CD4-positive, alpha-beta T cell (primary cell): Measurements from ENCODE around the gene OVOL3. TPM values are rescaled to one million over a fixed set of nuclear protein-coding genes. Genes with fewer than 3 reads are reported as not detected.

ENCODE experiments used
- ATAC-seq: fragments of 200-7000 bp; cut with Tn5 transposase; one replicate; pipeline ENCODE4 v1.10.0; 2022; ENCODE audit warnings: mild to moderate bottlenecking; ENCODE audit not compliant: poor library complexity
- CTCF ChIA-PET: fragments of 350-600 bp; sonication (Branson Sonifier 250); formaldehyde crosslinking; loops from one replicate; lab custom pipeline; 2021; ENCODE audit warnings: antibody characterized with exemption, inconsistent platforms; lab: Charles Lee
- POLR2A ChIA-PET: fragments of 350-600 bp; sonication (Branson Sonifier 250); formaldehyde crosslinking; loops from one replicate; lab custom pipeline; 2021; ENCODE audit warnings: antibody characterized with exemption, inconsistent platforms; lab: Charles Lee
- DNase-seq, 14 experiments: peaks; one replicate each; pipeline ENCODE4 v3.0.0-alpha.2; 2013 to 2020; ENCODE audit warnings: mixed read lengths in 2 of 14
- H3K27ac ChIP-seq, 2 donors: one replicate each; pipeline versions ENCODE4 v1.5.1 to v1.7.0; 2013; ENCODE audit warnings: low read length in 2 of 2, low read depth in 1 of 2, mild to moderate bottlenecking in 1 of 2
- H3K27me3 ChIP-seq, 2 experiments: 1 replicate in 1 of 2; 2 replicates in 1 of 2; pipeline versions ENCODE4 v1.6.1 to v1.7.0; 2013; ENCODE audit warnings: low read length in 2 of 2, control low read depth in 1 of 2, mild to moderate bottlenecking in 1 of 2, moderate library complexity in 1 of 2; ENCODE audit not compliant: insufficient read depth in 2 of 2, control insufficient read depth in 1 of 2
- H3K36me3 ChIP-seq: one replicate; pipeline ENCODE4 v1.6.1; 2013; ENCODE audit warnings: low read length, control low read depth; ENCODE audit not compliant: insufficient read depth
- H3K4me1 ChIP-seq: one replicate; pipeline ENCODE4 v1.6.1; 2013; ENCODE audit warnings: low read length, control low read depth; ENCODE audit not compliant: insufficient read depth
- H3K4me3 ChIP-seq: one replicate; pipeline ENCODE4 v1.5.1; 2013; ENCODE audit warnings: mild to moderate bottlenecking, low read length, moderate library complexity
- H3K9me3 ChIP-seq, 2 experiments: 1 replicate in 1 of 2; 2 replicates in 1 of 2; pipeline versions ENCODE4 v1.6.1 to v1.7.0; 2013; ENCODE audit warnings: low read length in 2 of 2, mild to moderate bottlenecking in 2 of 2, control low read depth in 1 of 2, moderate library complexity in 1 of 2; ENCODE audit not compliant: control insufficient read depth in 1 of 2, insufficient read depth in 1 of 2
- H3K27ac Mint-ChIP-seq: one replicate; pipeline ENCODE4 v1.8.0; 2020; ENCODE audit warnings: mixed read lengths
- H3K27me3 Mint-ChIP-seq: one replicate; pipeline ENCODE4 v1.8.0; 2021; ENCODE audit warnings: mixed read lengths
- H3K36me3 Mint-ChIP-seq: one replicate; pipeline ENCODE4 v1.8.0; 2021; ENCODE audit warnings: low read depth, mixed read lengths
- H3K4me1 Mint-ChIP-seq: one replicate; pipeline ENCODE4 v1.8.0; 2021; ENCODE audit warnings: low read depth, mixed read lengths
- H3K4me3 Mint-ChIP-seq: one replicate; pipeline ENCODE4 v1.8.0; 2020; ENCODE audit warnings: mild to moderate bottlenecking, mixed read lengths
- H3K9me3 Mint-ChIP-seq: one replicate; pipeline ENCODE4 v1.8.0; 2020; ENCODE audit warnings: mixed read lengths
- intact Hi-C, 2 experiments: fragments of 100-400 bp; cut with DNase I in 1 of 2; cut with micrococcal nuclease in 1 of 2; formaldehyde crosslinking; loops; one replicate each; pipeline versions ENCODE4 v1.15.1 to v1.9.0; 2023 to 2025; cut with DNase I, micrococcal nuclease
- total RNA-seq, 174 experiments: library from RNA in 2 of 174; stranded (reverse) in 2 of 174; gene quantifications; one replicate each; pipeline ENCODE4 v1.2.3 and lab custom pipeline; 2021 to 2026
- TF ChIP-seq, protein P1 (sequence below): fragments of 200-600 bp; IDR thresholded peaks from one replicate; pipeline ENCODE4 v1.8.0; 2022; ENCODE audit warnings: antibody characterized with exemption, mild to moderate bottlenecking

OVOL3 gene
- total RNA-seq, 2 experiments from 2014 or later, result not detected

DNA sequence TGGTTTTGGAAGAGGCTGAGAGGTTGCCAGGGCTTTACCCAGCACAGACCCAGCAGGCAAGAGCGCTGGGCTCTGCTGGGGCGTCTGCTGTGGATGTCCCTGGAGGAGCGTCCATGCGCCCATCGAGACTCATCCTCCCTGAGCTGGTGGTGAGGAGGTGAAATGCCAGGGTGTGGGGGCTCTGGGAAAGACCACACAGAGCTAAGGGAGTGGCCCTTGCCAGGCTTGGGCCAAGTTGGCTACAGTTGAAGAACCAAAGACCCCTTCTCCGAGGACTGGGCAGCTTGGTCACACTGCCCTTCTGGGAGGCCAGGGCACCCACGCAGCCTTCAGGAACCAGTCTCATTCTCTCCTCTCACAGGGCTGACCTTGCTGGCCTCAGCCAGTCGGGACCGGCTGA is 24.6 kb upstream of the OVOL3 start:
- Histone ChIP-seq H3K4me3 (no peak overlapping the region), H3K27ac (no peak overlapping the region), H3K36me3 (peaks cover 4% of the 10 kb centered on the region), H3K9me3 (no peaks in the 10 kb centered on the region), H3K27me3 (no peaks in the 10 kb centered on the region), H3K4me1 (no peaks in the 10 kb centered on the region)
- ATAC-seq (no peak), DNase-seq (no peak)
- POLR2A ChIA-PET, result interaction anchor here (0.6 kb wide), 1 partner anchor 57 kb away, joined by 3 read pairs; no protein-coding TSS in a partner anchor
- H3K27me3 Mint-ChIP-seq, result no peaks in the 10 kb centered on the region
- no peaks in the 10 kb centered on the region for H3K36me3 Mint-ChIP-seq
- CTCF ChIA-PET, result no interaction called here
- intact Hi-C loops, result no loop called here
- no peak overlapping the region for H3K4me3 Mint-ChIP-seq
- no peak overlapping the region for H3K27ac Mint-ChIP-seq
- TF ChIP-seq, protein P1, sequence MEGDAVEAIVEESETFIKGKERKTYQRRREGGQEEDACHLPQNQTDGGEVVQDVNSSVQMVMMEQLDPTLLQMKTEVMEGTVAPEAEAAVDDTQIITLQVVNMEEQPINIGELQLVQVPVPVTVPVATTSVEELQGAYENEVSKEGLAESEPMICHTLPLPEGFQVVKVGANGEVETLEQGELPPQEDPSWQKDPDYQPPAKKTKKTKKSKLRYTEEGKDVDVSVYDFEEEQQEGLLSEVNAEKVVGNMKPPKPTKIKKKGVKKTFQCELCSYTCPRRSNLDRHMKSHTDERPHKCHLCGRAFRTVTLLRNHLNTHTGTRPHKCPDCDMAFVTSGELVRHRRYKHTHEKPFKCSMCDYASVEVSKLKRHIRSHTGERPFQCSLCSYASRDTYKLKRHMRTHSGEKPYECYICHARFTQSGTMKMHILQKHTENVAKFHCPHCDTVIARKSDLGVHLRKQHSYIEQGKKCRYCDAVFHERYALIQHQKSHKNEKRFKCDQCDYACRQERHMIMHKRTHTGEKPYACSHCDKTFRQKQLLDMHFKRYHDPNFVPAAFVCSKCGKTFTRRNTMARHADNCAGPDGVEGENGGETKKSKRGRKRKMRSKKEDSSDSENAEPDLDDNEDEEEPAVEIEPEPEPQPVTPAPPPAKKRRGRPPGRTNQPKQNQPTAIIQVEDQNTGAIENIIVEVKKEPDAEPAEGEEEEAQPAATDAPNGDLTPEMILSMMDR, result no peak
- no peaks in the 10 kb centered on the region for H3K9me3 Mint-ChIP-seq
- no peaks in the 10 kb centered on the region for H3K4me1 Mint-ChIP-seq

DNA sequence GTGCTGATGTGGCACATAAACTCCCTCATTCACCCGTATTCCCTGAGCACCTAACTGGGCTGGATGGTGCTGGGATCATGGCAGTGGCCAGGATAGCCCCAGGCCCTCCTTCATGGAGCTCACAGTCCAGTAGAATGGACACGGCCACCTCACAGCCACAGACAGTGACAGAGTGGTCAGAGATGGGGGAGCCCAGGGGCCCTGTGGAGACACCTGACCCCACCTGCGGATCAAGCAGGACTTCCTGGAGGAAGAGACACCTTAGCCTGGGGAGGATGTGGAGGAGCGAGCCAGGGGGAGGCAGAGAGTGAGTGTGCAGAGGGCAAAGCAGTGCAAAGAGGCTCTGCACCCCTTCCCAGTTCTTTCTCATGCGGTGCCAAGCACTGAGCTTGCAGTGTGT is 21.1 kb upstream of the OVOL3 start:
- no peaks in the 10 kb centered on the region for H3K4me1 ChIP-seq
- H3K9me3 ChIP-seq, result no peaks in the 10 kb centered on the region
- Mint-ChIP-seq H3K4me1 (no peaks in the 10 kb centered on the region), H3K4me3 (no peak overlapping the region), H3K36me3 (no peaks in the 10 kb centered on the region), H3K9me3 (no peaks in the 10 kb centered on the region), H3K27me3 (no peaks in the 10 kb centered on the region), H3K27ac (no peak overlapping the region)
- TF ChIP-seq, protein P1, result no peak
- H3K27me3 ChIP-seq, result no peaks in the 10 kb centered on the region
- no peak overlapping the region for H3K4me3 ChIP-seq
- DNase-seq (no peak), ATAC-seq (no peak)
- peaks cover 2% of the 10 kb centered on the region for H3K36me3 ChIP-seq
- H3K27ac ChIP-seq, result no peak overlapping the region
- CTCF ChIA-PET, result no interaction called here
- POLR2A ChIA-PET, result no interaction called here
- intact Hi-C loops, result no loop called here

DNA sequence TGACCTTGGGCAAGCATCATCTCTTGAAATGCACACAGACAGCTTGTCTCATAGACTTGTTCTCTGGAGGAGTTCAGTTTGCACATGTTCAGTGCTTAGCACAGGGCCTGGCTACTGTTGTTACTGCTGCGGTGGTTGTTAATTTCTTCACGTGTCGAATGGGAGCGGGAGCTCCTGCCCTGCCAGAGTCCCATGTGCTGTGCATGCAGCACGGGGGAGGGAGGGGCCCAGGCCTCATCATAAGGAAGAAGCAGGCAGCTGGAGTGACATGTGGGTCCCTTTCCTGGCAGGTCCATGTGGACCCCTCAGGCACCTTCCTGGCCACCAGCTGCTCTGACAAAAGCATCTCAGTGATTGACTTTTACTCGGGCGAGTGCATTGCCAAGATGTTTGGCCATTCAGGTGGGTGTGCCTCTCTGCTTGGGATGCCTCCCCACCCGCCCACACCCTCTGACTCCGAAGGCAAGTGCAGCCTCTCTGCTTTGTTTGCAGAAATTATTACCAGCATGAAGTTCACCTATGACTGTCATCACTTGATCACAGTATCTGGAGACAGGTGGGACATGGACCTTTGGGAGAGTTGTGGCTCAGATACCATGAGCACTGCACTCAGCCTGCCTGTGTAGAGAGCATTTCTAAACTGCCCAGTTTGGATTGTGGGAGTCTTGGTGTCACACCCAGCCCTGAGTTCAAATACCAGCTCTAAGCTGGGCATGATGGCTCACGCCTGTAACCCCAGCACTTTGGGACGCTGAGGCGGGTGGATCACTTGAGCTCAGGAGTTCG is 19.8 kb upstream of the OVOL3 start:
- TF ChIP-seq, protein P1, result no peak
- ChIA-PET POLR2A (no interaction called here), CTCF (no interaction called here)
- Mint-ChIP-seq H3K27ac (no peak overlapping the region), H3K36me3 (no peaks in the 10 kb centered on the region), H3K4me3 (no peak overlapping the region), H3K4me1 (no peaks in the 10 kb centered on the region), H3K27me3 (no peaks in the 10 kb centered on the region), H3K9me3 (no peaks in the 10 kb centered on the region)
- Histone ChIP-seq H3K36me3 (peaks cover 2% of the 10 kb centered on the region), H3K4me3 (no peak overlapping the region), H3K27ac (no peak overlapping the region), H3K27me3 (no peaks in the 10 kb centered on the region), H3K9me3 (no peaks in the 10 kb centered on the region), H3K4me1 (no peaks in the 10 kb centered on the region)
- no peak for DNase-seq
- no peak for ATAC-seq
- intact Hi-C loops, result no loop called here
